Right kidney (tissue), 1 donor: Measurements from ENCODE around the gene YBX2.

Experiments
- DNase-seq: peaks from one replicate; pipeline ENCODE4 v3.0.0-alpha.2; 2016

YBX2 gene

GRCh38 chr17:7263801-7264078 lies 30.7 kb downstream of the YBX2 start:
- DNase-seq = no peak

- DNase-seq = peak; percentile 68
Observed at GRCh38 chr17:7262935-7263800, 31.3 kb downstream of the YBX2 start.

GRCh38 chr17:7262192-7262934 lies 32.1 kb downstream of the YBX2 start, which contains the start of gene CLDN7:
Gene CLDN7, minus strand, starts transcription at chr17:7262478. Its CDS starts 435 bp downstream, at chr17:7262043.
- peak; percentile 72 for DNase-seq

DNA sequence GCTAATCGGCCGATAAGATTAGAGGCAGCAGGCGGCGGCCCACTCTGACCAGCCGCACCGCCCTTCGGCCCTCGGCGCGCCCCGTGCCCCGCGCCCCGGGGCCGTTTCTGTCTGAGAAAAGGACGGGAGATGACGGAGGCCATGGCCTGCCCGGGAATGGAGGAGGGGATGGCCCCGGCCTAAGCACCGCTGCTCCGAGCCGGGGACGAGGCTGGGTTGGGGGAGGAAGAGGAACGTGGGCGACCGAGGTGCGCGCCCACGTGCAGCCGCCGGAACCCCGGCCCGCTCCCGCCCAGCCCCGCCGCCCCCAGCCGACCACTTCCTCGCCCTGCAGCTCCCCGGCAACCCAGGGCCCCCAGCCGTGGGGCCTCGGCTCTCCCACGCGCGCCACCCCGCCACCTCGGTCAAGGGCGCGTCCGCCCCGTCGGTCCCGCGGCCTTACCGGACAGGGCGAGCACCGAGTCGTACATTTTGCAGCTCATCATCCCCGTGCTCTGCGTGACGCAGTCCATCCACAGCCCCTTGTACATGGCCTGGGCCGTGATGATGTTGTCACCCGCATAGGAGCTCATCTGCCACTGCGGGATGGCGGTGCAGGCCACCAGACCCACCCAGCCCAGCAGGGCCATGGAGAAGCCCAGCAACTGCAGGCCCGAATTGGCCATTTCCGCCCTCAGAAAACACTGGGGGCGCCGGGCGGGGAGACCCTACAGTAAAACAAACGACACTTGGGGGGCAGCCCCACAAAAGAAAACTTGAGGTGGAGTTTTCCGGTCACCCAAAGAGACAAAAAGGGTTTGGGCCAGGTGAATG lies 32.9 kb downstream of the YBX2 start:
- peak; percentile 76 for DNase-seq

GRCh38 chr17:7260651-7261378 lies 33.6 kb downstream of the YBX2 start:
- no peak for DNase-seq

DNA sequence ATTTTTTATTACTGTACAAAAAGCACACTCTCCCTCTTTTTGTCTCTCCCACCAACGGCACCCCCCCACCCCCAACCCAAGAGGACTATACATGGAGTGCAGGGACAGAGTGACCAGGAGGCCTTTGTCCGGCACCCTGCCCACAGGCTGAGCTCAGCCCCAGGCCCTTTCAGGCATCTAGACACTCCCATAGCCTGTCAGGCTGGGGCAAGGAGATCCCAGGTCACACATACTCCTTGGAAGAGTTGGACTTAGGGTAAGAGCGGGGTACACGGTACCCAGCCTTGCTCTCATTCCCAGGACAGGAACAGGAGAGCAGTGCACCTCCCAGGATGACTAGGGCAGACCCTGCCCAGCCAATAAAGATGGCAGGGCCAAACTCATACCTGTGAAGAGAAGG lies 34.3 kb downstream of the YBX2 start:
- DNase-seq = no peak

- no peak for DNase-seq
Observed at GRCh38 chr17:7259555-7259889, 34.9 kb downstream of the YBX2 start.

DNA sequence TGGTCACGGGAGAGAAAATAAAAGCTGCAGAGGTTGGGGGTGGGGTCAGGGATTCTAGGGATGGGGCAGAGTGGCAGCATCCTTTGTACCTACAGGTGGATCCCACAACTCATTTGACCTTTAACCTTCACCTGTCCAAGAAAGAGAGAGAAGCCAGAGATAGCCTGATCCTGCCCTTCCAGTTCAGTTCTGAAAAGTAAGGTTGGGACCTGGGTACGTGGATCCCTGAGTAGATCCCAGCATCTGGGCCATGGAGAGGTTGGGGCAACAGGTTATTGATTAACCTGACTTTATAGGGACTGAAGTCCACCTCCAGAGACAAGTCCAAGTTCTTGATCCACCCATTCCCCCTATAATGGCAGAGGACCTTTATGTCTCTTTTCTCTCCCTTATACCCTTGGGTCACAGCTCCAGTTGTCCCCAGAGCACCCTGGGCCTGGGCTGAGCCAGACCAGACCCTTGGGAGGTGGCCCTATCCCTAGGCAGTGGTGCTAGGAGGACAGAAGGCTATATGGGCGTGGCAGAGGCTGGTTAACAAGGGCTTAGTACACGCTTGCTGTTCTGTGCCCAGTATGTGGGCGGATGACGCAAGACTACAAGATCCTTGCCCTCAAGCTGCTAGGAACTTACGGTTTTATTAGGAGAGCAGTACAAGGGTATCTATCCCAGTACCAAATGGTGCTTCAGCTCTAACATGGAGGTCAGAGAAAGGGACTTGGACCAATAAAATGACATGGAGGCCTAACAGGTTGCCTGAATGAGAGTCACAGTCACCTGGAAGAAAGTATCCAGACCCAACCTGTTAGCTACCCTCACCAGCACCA lies 35.5 kb downstream of the YBX2 start:
- DNase-seq = no peak

DNA sequence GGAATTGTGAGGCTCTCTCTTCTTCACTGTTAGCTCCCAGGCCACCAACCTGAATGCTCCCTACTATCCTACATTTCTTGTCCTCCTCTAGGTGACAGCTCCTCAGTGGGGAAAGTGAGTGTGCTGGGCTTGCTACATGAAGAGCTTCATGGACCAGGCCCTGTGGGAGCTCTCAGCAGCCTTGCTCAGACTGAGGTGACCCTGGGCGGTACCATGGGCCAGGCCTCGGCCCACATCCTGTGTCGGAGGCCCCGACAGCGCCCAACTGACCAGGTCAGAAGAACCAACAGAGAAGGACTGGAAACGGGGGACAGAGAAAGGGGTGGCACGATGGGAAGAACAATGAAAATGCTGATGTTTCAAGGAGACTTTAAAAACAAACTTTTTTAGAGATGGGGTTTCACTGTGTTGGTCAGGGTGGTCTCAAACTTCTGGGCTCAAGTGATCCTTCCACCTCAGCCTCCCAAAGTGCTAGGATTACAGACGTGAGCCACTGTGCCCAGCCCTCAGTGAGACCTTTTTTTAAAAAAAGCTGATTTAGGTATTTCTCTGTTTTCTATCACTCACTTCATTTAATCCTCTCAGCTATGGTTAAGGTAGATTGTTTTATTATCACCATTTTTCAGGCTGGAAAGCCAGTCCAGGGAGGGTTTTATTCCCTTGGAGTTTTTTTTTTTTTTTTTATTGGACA lies 37.5 kb downstream of the YBX2 start:
- no peak for DNase-seq

- DNase-seq = no peak
Observed at GRCh38 chr17:7254511-7254910, 39.9 kb downstream of the YBX2 start.

DNA sequence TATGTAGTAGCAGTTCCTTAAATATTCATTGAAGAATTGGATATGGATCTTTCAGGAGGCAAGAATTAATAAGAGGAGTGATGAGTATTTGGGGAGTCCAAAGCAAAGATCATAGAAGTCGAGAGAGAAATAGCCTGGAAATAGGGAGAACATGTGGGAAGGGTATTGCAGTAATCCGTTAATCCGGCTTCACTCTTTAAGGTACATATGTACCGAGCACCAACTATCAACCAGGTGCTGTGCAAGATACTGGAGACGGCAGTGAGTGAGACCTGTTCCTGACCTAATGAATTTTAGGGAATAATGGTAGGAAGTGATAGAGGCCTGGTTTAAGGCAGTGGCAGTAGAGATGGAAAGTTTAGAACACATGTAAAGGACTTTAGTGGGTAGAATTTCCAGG lies 41.4 kb downstream of the YBX2 start:
- no peak for DNase-seq

DNA sequence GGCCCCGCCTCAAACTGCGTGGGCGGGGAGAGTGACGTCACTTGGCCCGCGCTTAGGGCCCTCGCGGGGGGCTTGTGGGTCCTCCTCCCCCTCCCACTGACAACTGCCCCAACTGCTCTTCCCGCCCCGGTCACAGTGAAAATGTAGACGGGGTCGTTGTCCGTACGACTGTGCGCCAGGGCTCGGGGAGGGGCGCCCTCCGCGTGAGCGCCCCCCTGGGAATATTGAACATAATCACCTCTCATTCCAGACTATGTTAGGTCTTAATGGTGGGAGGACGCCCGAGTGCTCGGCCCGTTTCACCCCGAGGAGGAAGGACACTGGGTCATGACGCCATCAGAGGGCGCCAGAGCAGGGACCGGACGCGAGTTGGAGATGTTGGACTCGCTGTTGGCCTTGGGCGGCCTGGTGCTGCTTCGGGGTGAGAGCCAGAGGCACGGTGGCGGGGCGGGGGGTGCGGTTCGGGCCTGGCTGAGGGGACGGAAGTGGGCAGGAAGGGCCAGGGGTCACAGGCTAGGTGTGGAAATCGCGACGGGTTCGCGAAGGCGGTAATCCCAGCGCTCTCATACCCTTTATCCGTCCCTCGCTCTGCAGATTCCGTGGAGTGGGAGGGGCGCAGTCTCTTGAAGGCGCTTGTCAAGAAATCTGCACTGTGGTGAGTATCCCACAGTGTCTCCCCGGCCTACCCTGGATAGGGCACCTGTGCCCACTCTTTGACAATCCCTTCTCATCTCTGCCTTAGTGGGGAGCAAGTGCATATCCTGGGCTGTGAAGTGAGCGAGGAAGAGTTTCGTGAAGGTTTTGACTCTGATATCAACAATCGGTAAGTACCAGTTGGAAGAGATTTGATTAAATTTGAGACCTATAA lies 42.0 kb downstream of the YBX2 start, which contains the start of gene ELP5:
Gene ELP5 (plus strand): TSS at position 40 of the 868 bp plus-strand sequence. CDS start 336 bp downstream, at position 376.
- no peak for DNase-seq

- peak; percentile 100 for DNase-seq
Observed at GRCh38 chr17:7251661-7252175, 42.7 kb downstream of the YBX2 start, which contains the start of gene CTDNEP1. Gene CTDNEP1, minus strand, starts transcription at chr17:7251734. Its CDS starts 438 bp downstream, at chr17:7251296.

- peak; percentile 51 for DNase-seq
Observed at GRCh38 chr17:7250695-7251627, 43.5 kb downstream of the YBX2 start.

GRCh38 chr17:7249830-7250229 lies 44.6 kb downstream of the YBX2 start:
- no peak for DNase-seq

DNA sequence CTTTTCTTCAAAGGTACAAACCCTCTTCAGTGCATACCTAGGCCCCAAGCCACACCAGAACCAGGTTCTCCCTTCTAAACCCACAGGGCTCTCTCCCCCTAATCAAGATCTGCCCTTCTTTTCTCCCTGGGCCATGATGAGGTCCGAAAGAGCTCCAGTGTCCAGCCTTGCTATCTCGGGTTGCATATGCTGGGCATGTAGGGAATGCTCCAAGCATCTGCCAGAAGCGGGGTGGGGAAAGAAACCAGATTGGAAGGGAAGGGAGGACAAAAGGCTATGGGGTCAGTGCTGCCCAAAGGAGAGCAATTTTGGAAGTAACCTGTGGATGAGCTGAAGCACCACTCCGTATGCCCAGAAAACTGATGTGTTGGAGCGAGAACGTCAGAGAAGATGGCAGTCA lies 45.2 kb downstream of the YBX2 start:
- no peak for DNase-seq

DNA sequence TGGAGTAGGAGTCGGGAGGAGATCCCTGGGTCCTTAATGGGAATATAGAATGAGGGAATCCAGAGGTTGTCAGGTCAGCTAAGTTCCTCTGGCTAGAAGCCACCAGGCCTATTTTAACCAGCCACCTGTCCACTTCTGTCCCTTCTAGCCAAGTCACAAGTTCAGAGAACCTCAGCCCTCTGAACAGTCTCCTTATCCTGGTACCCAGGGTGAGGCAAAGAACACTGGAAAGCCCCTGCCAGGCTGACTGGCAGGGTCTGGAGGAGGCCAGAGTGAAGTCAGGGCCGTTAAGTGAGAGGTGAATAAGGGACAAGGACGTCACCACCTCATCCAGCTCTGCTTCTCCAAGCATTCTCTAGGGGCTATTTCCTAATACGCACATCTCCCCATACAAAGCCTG lies 45.6 kb downstream of the YBX2 start:
- no peak for DNase-seq

DNA sequence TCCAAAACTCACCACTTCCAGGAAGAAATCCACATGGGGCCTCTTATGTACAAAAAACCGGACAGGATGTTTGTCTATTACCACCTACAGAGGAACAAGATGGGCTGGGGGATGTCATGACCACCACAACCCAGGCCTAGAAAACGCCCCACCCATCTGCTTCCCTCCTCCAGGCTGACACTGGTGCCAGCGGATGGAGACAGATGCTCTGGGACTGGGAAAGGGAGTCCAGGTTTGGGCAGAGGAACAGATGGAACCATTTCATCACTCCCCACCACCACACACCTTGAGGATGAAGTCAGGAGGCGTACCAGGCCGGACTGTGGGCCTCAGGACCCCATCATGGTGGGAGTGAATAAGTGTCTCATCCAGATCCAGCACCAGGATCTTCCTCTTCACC lies 47.7 kb downstream of the YBX2 start:
- no peak for DNase-seq
